ENCODE measurements around the gene FITM1.

DNA sequence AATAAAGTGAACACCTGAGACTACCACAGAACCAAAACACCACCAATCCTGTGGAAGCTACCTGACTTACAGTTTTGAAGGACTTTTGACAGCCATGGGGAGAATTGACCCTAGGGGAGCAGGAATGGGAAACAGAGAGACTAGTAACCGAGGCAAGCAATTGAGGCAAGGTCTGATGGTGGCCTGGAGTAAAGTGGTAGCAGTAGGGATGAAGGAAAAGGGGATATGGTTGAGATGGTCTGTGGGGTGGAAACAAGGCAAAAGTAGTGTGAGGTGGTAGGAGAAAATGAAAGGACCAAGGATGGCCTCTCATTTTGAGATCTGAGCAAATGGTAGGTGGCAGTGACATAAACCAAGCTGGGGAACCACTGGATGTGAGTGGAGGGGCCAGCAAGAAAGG lies 26.4 kb downstream of the FITM1 start:
- TF ChIP-seq, protein P1, sequence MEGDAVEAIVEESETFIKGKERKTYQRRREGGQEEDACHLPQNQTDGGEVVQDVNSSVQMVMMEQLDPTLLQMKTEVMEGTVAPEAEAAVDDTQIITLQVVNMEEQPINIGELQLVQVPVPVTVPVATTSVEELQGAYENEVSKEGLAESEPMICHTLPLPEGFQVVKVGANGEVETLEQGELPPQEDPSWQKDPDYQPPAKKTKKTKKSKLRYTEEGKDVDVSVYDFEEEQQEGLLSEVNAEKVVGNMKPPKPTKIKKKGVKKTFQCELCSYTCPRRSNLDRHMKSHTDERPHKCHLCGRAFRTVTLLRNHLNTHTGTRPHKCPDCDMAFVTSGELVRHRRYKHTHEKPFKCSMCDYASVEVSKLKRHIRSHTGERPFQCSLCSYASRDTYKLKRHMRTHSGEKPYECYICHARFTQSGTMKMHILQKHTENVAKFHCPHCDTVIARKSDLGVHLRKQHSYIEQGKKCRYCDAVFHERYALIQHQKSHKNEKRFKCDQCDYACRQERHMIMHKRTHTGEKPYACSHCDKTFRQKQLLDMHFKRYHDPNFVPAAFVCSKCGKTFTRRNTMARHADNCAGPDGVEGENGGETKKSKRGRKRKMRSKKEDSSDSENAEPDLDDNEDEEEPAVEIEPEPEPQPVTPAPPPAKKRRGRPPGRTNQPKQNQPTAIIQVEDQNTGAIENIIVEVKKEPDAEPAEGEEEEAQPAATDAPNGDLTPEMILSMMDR (conservative IDR thresholded peaks at IDR 0.05 in 1 of 2, IDR thresholded peaks at IDR 0.05 in 1 of 2; ENCODE audit: low read depth in 1 of 2, low read length in 2 of 2) = no peak
- no peak for TF ChIP-seq EZH2 (IDR thresholded peaks at IDR 0.05; ENCODE audit: low read length, missing control alignments)

All from fibroblast of lung (primary cell).